Nephron progenitor cell (in vitro differentiated cells): ENCODE data around the gene FURIN.

ENCODE experiments used
- DNase-seq: peaks from one replicate; pipeline ENCODE4 v3.0.0; 2021
- H3K27ac Mint-ChIP-seq: 2 replicates; pipeline ENCODE4 v1.8.0; 2021; ENCODE audit warnings: mild to moderate bottlenecking, moderate library complexity, mixed read lengths
- H3K27me3 Mint-ChIP-seq: 2 replicates; pipeline ENCODE4 v1.8.0; 2021; ENCODE audit warnings: mild to moderate bottlenecking, low read depth, mixed read lengths; ENCODE audit not compliant: poor library complexity
- H3K36me3 Mint-ChIP-seq: 2 replicates; pipeline ENCODE4 v1.8.0; 2021; ENCODE audit warnings: low read depth, mixed read lengths
- H3K4me1 Mint-ChIP-seq: 2 replicates; pipeline ENCODE4 v1.8.0; 2021; ENCODE audit warnings: mixed read lengths
- H3K4me3 Mint-ChIP-seq: 2 replicates; pipeline ENCODE4 v1.8.0; 2021; ENCODE audit warnings: mild to moderate bottlenecking, moderate library complexity, mixed read lengths
- H3K9me3 Mint-ChIP-seq: 2 replicates; pipeline ENCODE4 v1.8.0; 2021; ENCODE audit warnings: mild to moderate bottlenecking, moderate library complexity, mixed read lengths
- TF ChIP-seq, protein P1 (sequence below): fragments of 200-600 bp; sonication (generic); IDR thresholded peaks from 2 replicates; pipeline ENCODE4 v1.5.0; 2021; ENCODE audit warnings: antibody characterized with exemption

Gene FURIN

DNA sequence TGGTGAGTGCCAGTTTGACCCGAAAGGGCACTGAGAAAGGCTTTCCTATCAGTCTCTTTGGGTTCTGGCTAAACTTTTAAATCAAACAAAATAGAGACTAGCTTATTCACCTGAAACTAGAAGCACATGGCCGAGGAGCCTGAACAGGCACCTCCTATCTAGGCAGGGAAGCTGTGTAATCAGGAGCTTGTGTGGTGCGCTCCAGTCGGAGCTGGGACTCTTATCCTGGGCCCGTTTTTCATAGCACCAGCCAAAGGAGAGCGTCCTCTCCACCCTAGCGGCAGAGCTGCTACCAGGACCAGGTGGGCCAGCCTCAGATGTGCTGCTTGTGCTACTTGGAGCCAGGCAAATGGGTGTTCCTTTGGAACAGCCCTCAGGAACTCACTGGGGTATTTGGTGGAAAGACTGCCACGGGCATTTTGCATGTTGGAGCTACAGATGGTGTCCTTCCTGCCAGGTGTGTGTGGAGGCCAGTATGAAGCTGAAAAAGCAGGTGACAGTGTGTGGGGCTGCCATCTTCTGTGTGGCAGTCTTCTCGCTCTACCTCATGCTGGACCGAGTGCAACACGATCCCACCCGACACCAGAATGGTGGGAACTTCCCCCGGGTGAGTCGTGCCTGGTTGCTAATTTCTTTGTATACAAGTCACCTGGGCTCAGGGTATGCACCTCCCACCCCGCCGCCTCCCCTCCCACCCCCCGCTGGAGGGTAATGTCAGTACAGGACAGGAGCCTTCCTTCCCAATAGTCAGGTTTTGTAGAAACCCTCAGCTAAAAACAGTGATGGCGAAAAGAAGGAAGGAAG lies 35.5 kb downstream of the FURIN start:
- no peak for DNase-seq
- H3K4me3 Mint-ChIP-seq: peak overlapping the region; percentile 81

DNA sequence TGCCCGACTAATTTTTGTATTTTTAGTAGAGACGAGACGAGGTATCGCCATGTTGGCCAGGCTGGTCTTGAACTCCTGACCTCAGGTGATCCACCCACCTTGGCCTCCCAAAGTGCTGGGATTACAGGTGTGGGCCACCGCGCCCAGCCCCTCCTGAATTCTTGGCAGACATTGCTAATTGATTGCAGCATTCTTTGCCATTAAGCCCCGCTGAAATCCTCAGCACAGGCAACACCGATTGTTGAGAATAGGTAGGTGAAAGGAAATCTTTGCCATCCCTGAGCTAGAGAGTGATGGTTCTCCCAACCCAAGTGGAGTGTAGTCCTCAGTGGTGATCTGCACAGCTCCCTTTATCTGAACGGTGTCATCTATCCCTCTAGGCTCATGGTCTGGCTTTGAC lies 36.4 kb downstream of the FURIN start:
- H3K27me3 Mint-ChIP-seq: peaks cover 20% of the 10 kb centered on the region
- H3K36me3 Mint-ChIP-seq: peaks cover 32% of the 10 kb centered on the region
- no peaks in the 10 kb centered on the region for H3K9me3 Mint-ChIP-seq
- TF ChIP-seq, protein P1, sequence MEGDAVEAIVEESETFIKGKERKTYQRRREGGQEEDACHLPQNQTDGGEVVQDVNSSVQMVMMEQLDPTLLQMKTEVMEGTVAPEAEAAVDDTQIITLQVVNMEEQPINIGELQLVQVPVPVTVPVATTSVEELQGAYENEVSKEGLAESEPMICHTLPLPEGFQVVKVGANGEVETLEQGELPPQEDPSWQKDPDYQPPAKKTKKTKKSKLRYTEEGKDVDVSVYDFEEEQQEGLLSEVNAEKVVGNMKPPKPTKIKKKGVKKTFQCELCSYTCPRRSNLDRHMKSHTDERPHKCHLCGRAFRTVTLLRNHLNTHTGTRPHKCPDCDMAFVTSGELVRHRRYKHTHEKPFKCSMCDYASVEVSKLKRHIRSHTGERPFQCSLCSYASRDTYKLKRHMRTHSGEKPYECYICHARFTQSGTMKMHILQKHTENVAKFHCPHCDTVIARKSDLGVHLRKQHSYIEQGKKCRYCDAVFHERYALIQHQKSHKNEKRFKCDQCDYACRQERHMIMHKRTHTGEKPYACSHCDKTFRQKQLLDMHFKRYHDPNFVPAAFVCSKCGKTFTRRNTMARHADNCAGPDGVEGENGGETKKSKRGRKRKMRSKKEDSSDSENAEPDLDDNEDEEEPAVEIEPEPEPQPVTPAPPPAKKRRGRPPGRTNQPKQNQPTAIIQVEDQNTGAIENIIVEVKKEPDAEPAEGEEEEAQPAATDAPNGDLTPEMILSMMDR: no peak
- H3K4me3 Mint-ChIP-seq: no peak overlapping the region
- DNase-seq: no peak
- no peak overlapping the region for H3K27ac Mint-ChIP-seq
- peaks cover 25% of the 10 kb centered on the region for H3K4me1 Mint-ChIP-seq

More for the DNA sequence above, 35.5 kb downstream of the FURIN start:
- no peak overlapping the region for H3K27ac Mint-ChIP-seq
- peaks cover 26% of the 10 kb centered on the region for H3K27me3 Mint-ChIP-seq
- peaks cover 28% of the 10 kb centered on the region for H3K36me3 Mint-ChIP-seq
- TF ChIP-seq, protein P1: no peak
- peaks cover 25% of the 10 kb centered on the region for H3K4me1 Mint-ChIP-seq
- no peaks in the 10 kb centered on the region for H3K9me3 Mint-ChIP-seq

DNA sequence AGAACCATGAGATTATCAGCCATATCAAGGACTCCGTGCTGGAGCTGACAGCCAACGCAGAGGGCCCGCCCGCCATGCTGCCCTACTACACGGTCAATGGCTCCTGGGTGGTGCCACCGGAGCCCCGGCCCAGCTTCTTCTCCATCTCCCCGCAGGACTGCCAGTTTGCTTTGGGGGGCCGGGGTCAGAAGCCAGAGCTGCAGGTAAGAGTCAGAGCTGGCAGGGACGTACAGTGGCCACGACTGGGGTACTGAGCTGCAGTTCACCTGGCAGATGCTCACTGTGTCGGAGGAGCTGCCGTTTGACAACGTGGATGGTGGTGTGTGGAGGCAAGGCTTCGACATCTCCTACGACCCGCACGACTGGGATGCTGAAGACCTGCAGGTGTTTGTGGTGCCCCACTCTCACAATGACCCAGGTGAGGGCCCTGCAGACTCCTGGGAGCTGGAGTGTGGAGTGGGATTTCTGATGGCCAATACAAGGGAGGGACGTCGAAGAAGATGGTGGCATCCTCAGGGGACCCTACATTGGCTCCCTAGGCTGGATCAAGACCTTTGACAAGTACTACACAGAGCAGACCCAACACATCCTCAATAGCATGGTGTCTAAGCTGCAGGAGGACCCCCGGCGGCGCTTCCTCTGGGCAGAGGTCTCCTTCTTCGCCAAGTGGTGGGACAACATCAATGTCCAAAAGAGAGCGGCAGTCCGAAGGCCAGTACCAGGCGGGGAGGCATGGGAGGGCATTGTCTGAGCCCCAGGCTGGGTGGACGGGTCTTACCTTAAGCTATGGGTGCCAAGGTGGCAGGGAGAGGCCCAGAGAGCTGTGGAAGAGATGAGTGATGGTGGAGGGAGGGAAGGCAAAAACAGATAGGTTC lies 37.2 kb downstream of the FURIN start:
- H3K36me3 Mint-ChIP-seq: peaks cover 32% of the 10 kb centered on the region
- TF ChIP-seq, protein P1: no peak
- no peak overlapping the region for H3K4me3 Mint-ChIP-seq
- peaks cover 25% of the 10 kb centered on the region for H3K4me1 Mint-ChIP-seq
- H3K9me3 Mint-ChIP-seq: no peaks in the 10 kb centered on the region
- H3K27ac Mint-ChIP-seq: no peak overlapping the region
- DNase-seq: no peak
- H3K27me3 Mint-ChIP-seq: peaks cover 17% of the 10 kb centered on the region

DNA sequence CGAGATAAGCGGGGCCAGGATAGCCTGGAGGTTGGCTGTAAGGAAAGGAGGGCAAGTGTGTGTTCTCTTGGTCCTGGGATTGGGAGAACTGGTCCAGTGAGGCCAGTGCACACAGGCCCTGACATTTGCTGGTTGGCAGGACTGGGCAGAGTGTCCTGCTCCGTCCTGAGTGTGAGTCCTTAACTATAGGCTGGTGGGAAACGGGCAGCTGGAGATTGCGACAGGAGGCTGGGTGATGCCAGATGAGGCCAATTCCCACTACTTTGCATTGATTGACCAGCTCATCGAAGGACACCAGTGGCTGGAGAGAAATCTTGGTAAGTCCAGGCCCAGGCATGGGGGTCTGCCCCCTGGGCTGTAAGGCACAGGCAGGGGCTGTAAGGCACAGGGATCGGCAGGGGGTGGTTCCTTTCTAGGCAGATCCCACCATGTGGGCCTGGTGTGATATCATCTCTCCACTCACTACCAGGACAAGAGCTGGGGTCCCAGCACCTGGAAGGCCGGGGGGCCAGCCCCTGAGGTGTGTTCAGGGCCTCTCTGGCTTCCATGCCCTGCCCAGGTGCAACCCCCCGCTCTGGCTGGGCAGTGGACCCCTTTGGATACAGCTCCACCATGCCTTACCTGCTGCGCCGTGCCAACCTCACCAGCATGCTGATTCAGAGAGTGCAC lies 37.9 kb downstream of the FURIN start:
- Mint-ChIP-seq H3K36me3 (peaks cover 32% of the 10 kb centered on the region), H3K4me3 (no peak overlapping the region), H3K27me3 (peaks cover 14% of the 10 kb centered on the region), H3K4me1 (peaks cover 21% of the 10 kb centered on the region), H3K27ac (no peak overlapping the region), H3K9me3 (no peaks in the 10 kb centered on the region)
- DNase-seq: no peak
- TF ChIP-seq, protein P1: no peak

GRCh38 chr15:90907051-90907660 lies 38.8 kb downstream of the FURIN start:
- Mint-ChIP-seq H3K9me3 (no peaks in the 10 kb centered on the region), H3K4me3 (no peak overlapping the region), H3K27ac (no peak overlapping the region), H3K27me3 (peaks cover 13% of the 10 kb centered on the region), H3K36me3 (peaks cover 32% of the 10 kb centered on the region), H3K4me1 (peaks cover 12% of the 10 kb centered on the region)
- TF ChIP-seq, protein P1: no peak
- no peak for DNase-seq
